Measurements from ENCODE around the gene TMEM132C. TPM values are rescaled to one million over a fixed set of nuclear protein-coding genes. Genes with fewer than 3 reads are reported as not detected.

TMEM132C gene
- total and polyA plus RNA-seq, 9 donors, result 1.6 to 38.4 (median 9.4) TPM

GRCh38 chr12:128455851-128456250, 188.9 kb downstream of the TMEM132C start:
- no peaks in the 10 kb centered on the region for H3K27me3 ChIP-seq

GRCh38 chr12:128456922-128457321, 190.0 kb downstream of the TMEM132C start:
- Histone ChIP-seq H3K4me1 (ENCODE audit: insufficient read depth) (no peaks in the 10 kb centered on the region), H3K36me3 (no peaks in the 10 kb centered on the region), H3K9me3 (no peaks in the 10 kb centered on the region), H3K27me3 (no peaks in the 10 kb centered on the region), H3K4me3 (no peak overlapping the region), H3K27ac (no peak overlapping the region)
- DNase-seq, result no peak
- 92 to 98% (median 96%) methylated on average over 3 of the region's 3 CpGs for WGBS, 3 donors
- TF ChIP-seq EP300 (IDR thresholded peaks at IDR 0.05) (no peak), POLR2A (IDR thresholded peaks at IDR 0.05) (no peak), CTCF (IDR thresholded peaks at IDR 0.05) (no peak)
- intact Hi-C loops (cut with DNase I), result no loop called here

More at GRCh38 chr12:128455851-128456250, 188.9 kb downstream of the TMEM132C start:
- TF ChIP-seq POLR2A (IDR thresholded peaks at IDR 0.05), result no peak
- TF ChIP-seq EP300 (IDR thresholded peaks at IDR 0.05), result no peak
- no peak for TF ChIP-seq CTCF (IDR thresholded peaks at IDR 0.05)
- H3K36me3 ChIP-seq, result no peaks in the 10 kb centered on the region
- no peaks in the 10 kb centered on the region for H3K9me3 ChIP-seq
- H3K4me1 ChIP-seq (ENCODE audit: insufficient read depth), result no peaks in the 10 kb centered on the region
- no peak for DNase-seq
- intact Hi-C loops (cut with DNase I), result no loop called here
- no peak overlapping the region for H3K27ac ChIP-seq
- 21 to 32% (median 31%) methylated on average over 5 of the region's 5 CpGs for WGBS, 3 donors
- no peak overlapping the region for H3K4me3 ChIP-seq

- intact Hi-C loops (cut with DNase I), result no loop called here
- WGBS, 3 donors, result 75 to 87% (median 84%) methylated on average over 8 of the region's 8 CpGs
- no peaks in the 10 kb centered on the region for H3K9me3 ChIP-seq
- TF ChIP-seq POLR2A (IDR thresholded peaks at IDR 0.05) (no peak), CTCF (IDR thresholded peaks at IDR 0.05) (no peak), EP300 (IDR thresholded peaks at IDR 0.05) (no peak)
- no peaks in the 10 kb centered on the region for H3K4me1 ChIP-seq (ENCODE audit: insufficient read depth)
- H3K27ac ChIP-seq, result no peak overlapping the region
- H3K36me3 ChIP-seq, result no peaks in the 10 kb centered on the region
- DNase-seq, result no peak
- H3K27me3 ChIP-seq, result no peaks in the 10 kb centered on the region
- H3K4me3 ChIP-seq, result no peak overlapping the region
These were observed 191.5 kb downstream of the TMEM132C start for GRCh38 chr12:128458301-128458974.

- H3K27me3 ChIP-seq, result no peaks in the 10 kb centered on the region
- WGBS, 3 donors, result 90 to 98% (median 95%) methylated on average over 1 of the region's 1 CpG
- no peak for DNase-seq
- TF ChIP-seq CTCF (IDR thresholded peaks at IDR 0.05) (no peak), POLR2A (IDR thresholded peaks at IDR 0.05) (no peak), EP300 (IDR thresholded peaks at IDR 0.05) (no peak)
- no peak overlapping the region for H3K27ac ChIP-seq
- no peaks in the 10 kb centered on the region for H3K9me3 ChIP-seq
- intact Hi-C loops (cut with DNase I), result no loop called here
- H3K36me3 ChIP-seq, result no peaks in the 10 kb centered on the region
- no peak overlapping the region for H3K4me3 ChIP-seq
- no peaks in the 10 kb centered on the region for H3K4me1 ChIP-seq (ENCODE audit: insufficient read depth)
These were observed 192.1 kb downstream of the TMEM132C start for GRCh38 chr12:128459067-128459466.
